Measurements from ENCODE around the gene EIF4EBP2. TPM values are rescaled to one million over a fixed set of nuclear protein-coding genes. Genes with fewer than 3 reads are reported as not detected.

The EIF4EBP2 gene
- total RNA-seq, 1 experiment from 2014 or later, result 166 TPM

- Histone ChIP-seq H3K36me3 (ENCODE audit: control insufficient read depth, insufficient read depth, low read length) (no peaks in the 10 kb centered on the region), H3K4me1 (peaks cover 29% of the 10 kb centered on the region), H3K9me3 (no peaks in the 10 kb centered on the region), H3K27me3 (replicated peaks; ENCODE audit: control insufficient read depth, insufficient read depth, low read length) (no peaks in the 10 kb centered on the region), H3K4me3 (ENCODE audit: low read depth, low read length) (no peak overlapping the region)
- no peaks in the 10 kb centered on the region for H3K36me3 Mint-ChIP-seq (ENCODE audit: insufficient read depth, unreplicated experiment)
- POLR2A ChIA-PET, result interaction anchor here (1.0 to 1.4 kb wide), 4 partner anchors 45 to 212 kb away, joined by 5 to 6 read pairs (median 6); partner anchors contain the start of genes EIF4EBP2, PPA1, SAR1A and TYSND1
- no peak overlapping the region for H3K4me3 Mint-ChIP-seq (ENCODE audit: unreplicated experiment)
- intact Hi-C loops (cut with micrococcal nuclease; ENCODE audit: unreplicated experiment), result no loop called here
- no peaks in the 10 kb centered on the region for H3K9me3 Mint-ChIP-seq (ENCODE audit: unreplicated experiment)
- peak overlapping the region; percentile 1 for H3K27ac Mint-ChIP-seq (ENCODE audit: unreplicated experiment)
- BruUV-seq (replicated peaks), result no TSS peak
- H3K27me3 Mint-ChIP-seq (ENCODE audit: insufficient read depth, unreplicated experiment), result no peaks in the 10 kb centered on the region
- H3K4me1 Mint-ChIP-seq (ENCODE audit: low read depth, unreplicated experiment), result peaks cover 33% of the 10 kb centered on the region
- TF ChIP-seq, protein P1, sequence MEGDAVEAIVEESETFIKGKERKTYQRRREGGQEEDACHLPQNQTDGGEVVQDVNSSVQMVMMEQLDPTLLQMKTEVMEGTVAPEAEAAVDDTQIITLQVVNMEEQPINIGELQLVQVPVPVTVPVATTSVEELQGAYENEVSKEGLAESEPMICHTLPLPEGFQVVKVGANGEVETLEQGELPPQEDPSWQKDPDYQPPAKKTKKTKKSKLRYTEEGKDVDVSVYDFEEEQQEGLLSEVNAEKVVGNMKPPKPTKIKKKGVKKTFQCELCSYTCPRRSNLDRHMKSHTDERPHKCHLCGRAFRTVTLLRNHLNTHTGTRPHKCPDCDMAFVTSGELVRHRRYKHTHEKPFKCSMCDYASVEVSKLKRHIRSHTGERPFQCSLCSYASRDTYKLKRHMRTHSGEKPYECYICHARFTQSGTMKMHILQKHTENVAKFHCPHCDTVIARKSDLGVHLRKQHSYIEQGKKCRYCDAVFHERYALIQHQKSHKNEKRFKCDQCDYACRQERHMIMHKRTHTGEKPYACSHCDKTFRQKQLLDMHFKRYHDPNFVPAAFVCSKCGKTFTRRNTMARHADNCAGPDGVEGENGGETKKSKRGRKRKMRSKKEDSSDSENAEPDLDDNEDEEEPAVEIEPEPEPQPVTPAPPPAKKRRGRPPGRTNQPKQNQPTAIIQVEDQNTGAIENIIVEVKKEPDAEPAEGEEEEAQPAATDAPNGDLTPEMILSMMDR (IDR thresholded peaks at IDR 0.05; ENCODE audit: insufficient read depth in 1 of 2, low read depth in 1 of 2, low read length in 1 of 2, severe bottlenecking in 1 of 2, unreplicated experiment in 1 of 2), result no peak
- CTCF ChIA-PET, result interaction anchor here (0.6 to 4.2 kb wide), 11 partner anchors 9 to 212 kb away, joined by 3 to 28 read pairs (median 4); partner anchors contain the start of genes EIF4EBP2, PPA1 and TYSND1
- peak; percentile 80 to 81 for DNase-seq
Measured at GRCh38 chr10:70359017-70359550, 44.9 kb upstream of the EIF4EBP2 start.

- peaks cover 27% of the 10 kb centered on the region for H3K4me1 ChIP-seq
- intact Hi-C loops (cut with micrococcal nuclease; ENCODE audit: unreplicated experiment), result no loop called here
- DNase-seq, result no peak
- H3K27me3 ChIP-seq (replicated peaks; ENCODE audit: control insufficient read depth, insufficient read depth, low read length), result no peaks in the 10 kb centered on the region
- no peaks in the 10 kb centered on the region for H3K9me3 Mint-ChIP-seq (ENCODE audit: unreplicated experiment)
- peak overlapping the region; percentile 34 for H3K27ac Mint-ChIP-seq (ENCODE audit: unreplicated experiment)
- H3K9me3 ChIP-seq, result no peaks in the 10 kb centered on the region
- H3K4me3 Mint-ChIP-seq (ENCODE audit: unreplicated experiment), result no peak overlapping the region
- no peaks in the 10 kb centered on the region for H3K36me3 ChIP-seq (ENCODE audit: control insufficient read depth, insufficient read depth, low read length)
- no TSS peak for BruUV-seq (replicated peaks)
- H3K4me1 Mint-ChIP-seq (ENCODE audit: low read depth, unreplicated experiment), result peaks cover 39% of the 10 kb centered on the region
- POLR2A ChIA-PET, result no interaction called here
- no peaks in the 10 kb centered on the region for H3K27me3 Mint-ChIP-seq (ENCODE audit: insufficient read depth, unreplicated experiment)
- H3K36me3 Mint-ChIP-seq (ENCODE audit: insufficient read depth, unreplicated experiment), result peaks cover 5% of the 10 kb centered on the region
- no peak overlapping the region for H3K4me3 ChIP-seq (ENCODE audit: low read depth, low read length)
- CTCF ChIA-PET, result interaction anchor here (3.0 to 4.2 kb wide), 2 partner anchors 95 to 139 kb away, joined by 27 to 28 read pairs; no protein-coding TSS in a partner anchor
- TF ChIP-seq, protein P1 (IDR thresholded peaks at IDR 0.05; ENCODE audit: insufficient read depth in 1 of 2, low read depth in 1 of 2, low read length in 1 of 2, severe bottlenecking in 1 of 2, unreplicated experiment in 1 of 2), result no peak
Measured at GRCh38 chr10:70360215-70360614, 43.7 kb upstream of the EIF4EBP2 start.

DNA sequence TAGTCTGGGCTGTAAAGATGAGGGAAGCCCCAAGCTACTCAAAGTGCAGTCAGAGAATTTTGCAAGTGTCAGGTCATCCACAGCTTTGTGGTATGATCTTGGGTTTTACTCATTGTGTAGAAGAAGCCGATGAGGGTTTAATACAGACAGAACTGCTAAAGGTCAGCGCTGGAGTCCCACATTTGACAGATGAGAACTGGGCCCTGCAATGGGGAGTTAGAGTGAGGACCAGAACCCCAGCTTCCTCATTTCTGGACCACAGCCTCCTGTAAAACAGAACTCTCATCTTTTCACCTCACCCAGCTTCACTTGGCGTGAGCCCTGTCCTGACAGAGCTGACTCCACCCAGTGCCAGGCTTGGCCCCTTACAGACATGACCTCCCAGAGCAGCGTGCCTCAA is 41.6 kb upstream of the EIF4EBP2 start:
- no peaks in the 10 kb centered on the region for H3K27me3 Mint-ChIP-seq (ENCODE audit: insufficient read depth, unreplicated experiment)
- no peak overlapping the region for H3K27ac Mint-ChIP-seq (ENCODE audit: unreplicated experiment)
- H3K9me3 Mint-ChIP-seq (ENCODE audit: unreplicated experiment), result no peaks in the 10 kb centered on the region
- ChIA-PET POLR2A (no interaction called here), CTCF (interaction anchor here (2.8 to 5.5 kb wide), 3 partner anchors 25 to 141 kb away, joined by 28 to 214 read pairs (median 48); no protein-coding TSS in a partner anchor)
- H3K4me3 ChIP-seq (ENCODE audit: low read depth, low read length), result no peak overlapping the region
- peaks cover 31% of the 10 kb centered on the region for H3K4me1 Mint-ChIP-seq (ENCODE audit: low read depth, unreplicated experiment)
- peaks cover 5% of the 10 kb centered on the region for H3K36me3 Mint-ChIP-seq (ENCODE audit: insufficient read depth, unreplicated experiment)
- DNase-seq, result no peak
- no peaks in the 10 kb centered on the region for H3K9me3 ChIP-seq
- intact Hi-C loops (cut with micrococcal nuclease; ENCODE audit: unreplicated experiment), result no loop called here
- TF ChIP-seq, protein P1 (IDR thresholded peaks at IDR 0.05; ENCODE audit: insufficient read depth in 1 of 2, low read depth in 1 of 2, low read length in 1 of 2, severe bottlenecking in 1 of 2, unreplicated experiment in 1 of 2), result no peak
- no TSS peak for BruUV-seq (replicated peaks)
- H3K4me1 ChIP-seq, result peaks cover 19% of the 10 kb centered on the region
- no peak overlapping the region for H3K4me3 Mint-ChIP-seq (ENCODE audit: unreplicated experiment)
- no peaks in the 10 kb centered on the region for H3K36me3 ChIP-seq (ENCODE audit: control insufficient read depth, insufficient read depth, low read length)
- no peaks in the 10 kb centered on the region for H3K27me3 ChIP-seq (replicated peaks; ENCODE audit: control insufficient read depth, insufficient read depth, low read length)
